ENCODE measurements around the gene CHRNA4.

CHRNA4 gene

DNA sequence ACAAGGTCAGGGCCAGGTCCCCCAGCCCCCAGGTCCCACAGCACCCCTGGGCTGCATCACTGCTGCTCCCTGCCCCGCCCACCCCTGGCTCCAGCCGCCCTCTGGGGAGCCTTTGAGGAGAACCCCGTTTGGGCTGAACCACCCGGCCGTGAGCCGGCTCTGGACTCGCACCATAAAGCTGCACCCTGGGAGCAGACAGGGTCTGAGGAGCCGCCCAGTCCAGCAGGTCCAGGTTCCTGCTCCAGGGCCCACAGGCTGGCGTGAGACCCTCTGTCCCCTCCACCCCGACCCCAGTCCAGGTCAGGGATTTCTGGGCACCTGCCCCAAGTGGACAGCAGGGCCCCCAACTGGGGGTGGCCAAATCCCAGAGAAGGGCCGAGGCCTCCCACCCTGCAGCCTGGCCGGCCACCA, 8.3 kb downstream of the CHRNA4 start:
- Histone ChIP-seq H3K36me3 (ENCODE audit: insufficient read depth) (no peaks in the 10 kb centered on the region), H4K20me1 (ENCODE audit: insufficient read depth) (no peaks in the 10 kb centered on the region), H3K27ac (no peak overlapping the region), H3K9ac (no peak overlapping the region), H3K4me1 (ENCODE audit: low read depth, poor library complexity, severe bottlenecking) (no peaks in the 10 kb centered on the region), H2AFZ (ENCODE audit: low read depth) (no peak overlapping the region), H3K4me3 (IDR thresholded peaks at IDR 0.05; ENCODE audit: insufficient read depth, low read depth, low read length) (no peak overlapping the region), H3K27me3 (ENCODE audit: insufficient read depth, low read depth) (peaks cover 39% of the 10 kb centered on the region), H3K4me2 (no peak overlapping the region), H3K79me2 (ENCODE audit: insufficient read depth, low read depth) (no peaks in the 10 kb centered on the region)
- TF ChIP-seq, protein P1, sequence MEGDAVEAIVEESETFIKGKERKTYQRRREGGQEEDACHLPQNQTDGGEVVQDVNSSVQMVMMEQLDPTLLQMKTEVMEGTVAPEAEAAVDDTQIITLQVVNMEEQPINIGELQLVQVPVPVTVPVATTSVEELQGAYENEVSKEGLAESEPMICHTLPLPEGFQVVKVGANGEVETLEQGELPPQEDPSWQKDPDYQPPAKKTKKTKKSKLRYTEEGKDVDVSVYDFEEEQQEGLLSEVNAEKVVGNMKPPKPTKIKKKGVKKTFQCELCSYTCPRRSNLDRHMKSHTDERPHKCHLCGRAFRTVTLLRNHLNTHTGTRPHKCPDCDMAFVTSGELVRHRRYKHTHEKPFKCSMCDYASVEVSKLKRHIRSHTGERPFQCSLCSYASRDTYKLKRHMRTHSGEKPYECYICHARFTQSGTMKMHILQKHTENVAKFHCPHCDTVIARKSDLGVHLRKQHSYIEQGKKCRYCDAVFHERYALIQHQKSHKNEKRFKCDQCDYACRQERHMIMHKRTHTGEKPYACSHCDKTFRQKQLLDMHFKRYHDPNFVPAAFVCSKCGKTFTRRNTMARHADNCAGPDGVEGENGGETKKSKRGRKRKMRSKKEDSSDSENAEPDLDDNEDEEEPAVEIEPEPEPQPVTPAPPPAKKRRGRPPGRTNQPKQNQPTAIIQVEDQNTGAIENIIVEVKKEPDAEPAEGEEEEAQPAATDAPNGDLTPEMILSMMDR (conservative IDR thresholded peaks at IDR 0.05; ENCODE audit: low read depth, low read length) = no peak

- TF ChIP-seq, protein P1 (conservative IDR thresholded peaks at IDR 0.05; ENCODE audit: low read depth, low read length) = no peak
- H2AFZ ChIP-seq (ENCODE audit: low read depth) = no peak overlapping the region
- no peaks in the 10 kb centered on the region for H4K20me1 ChIP-seq (ENCODE audit: insufficient read depth)
- H3K79me2 ChIP-seq (ENCODE audit: insufficient read depth, low read depth) = no peaks in the 10 kb centered on the region
- no peak overlapping the region for H3K9ac ChIP-seq
- peaks cover 42% of the 10 kb centered on the region for H3K27me3 ChIP-seq (ENCODE audit: insufficient read depth, low read depth)
- no peaks in the 10 kb centered on the region for H3K36me3 ChIP-seq (ENCODE audit: insufficient read depth)
- no peak overlapping the region for H3K4me3 ChIP-seq (IDR thresholded peaks at IDR 0.05; ENCODE audit: insufficient read depth, low read depth, low read length)
- H3K4me1 ChIP-seq (ENCODE audit: low read depth, poor library complexity, severe bottlenecking) = no peaks in the 10 kb centered on the region
- H3K27ac ChIP-seq = no peak overlapping the region
- H3K4me2 ChIP-seq = no peak overlapping the region
These were observed 9.1 kb downstream of the CHRNA4 start for GRCh38 chr20:63351811-63352591.

DNA sequence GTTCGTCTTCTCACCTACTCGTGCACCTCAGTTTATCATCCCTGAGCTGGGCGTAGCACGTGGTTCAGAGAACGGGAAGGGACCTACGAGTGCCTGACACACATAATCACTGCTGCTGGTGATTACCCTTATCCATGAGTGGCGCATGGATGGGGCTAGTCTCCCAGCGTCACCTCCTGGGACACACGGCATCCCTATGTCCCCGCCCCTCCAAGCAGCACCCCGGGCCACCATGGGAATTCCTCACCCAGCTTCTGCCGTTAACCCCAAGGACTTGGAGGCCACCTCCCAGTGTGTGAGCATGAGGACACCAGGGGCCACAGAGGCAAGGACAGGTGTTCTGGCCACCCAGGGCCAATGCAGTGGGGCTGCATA, 9.8 kb downstream of the CHRNA4 start:
- Histone ChIP-seq H3K4me2 (no peak overlapping the region), H3K4me1 (ENCODE audit: low read depth, poor library complexity, severe bottlenecking) (no peaks in the 10 kb centered on the region), H3K27me3 (ENCODE audit: insufficient read depth, low read depth) (peaks cover 48% of the 10 kb centered on the region), H4K20me1 (ENCODE audit: insufficient read depth) (no peaks in the 10 kb centered on the region), H3K79me2 (ENCODE audit: insufficient read depth, low read depth) (no peaks in the 10 kb centered on the region), H3K4me3 (IDR thresholded peaks at IDR 0.05; ENCODE audit: insufficient read depth, low read depth, low read length) (no peak overlapping the region), H2AFZ (ENCODE audit: low read depth) (no peak overlapping the region), H3K36me3 (ENCODE audit: insufficient read depth) (no peaks in the 10 kb centered on the region), H3K9ac (no peak overlapping the region), H3K27ac (no peak overlapping the region)
- TF ChIP-seq, protein P1 (conservative IDR thresholded peaks at IDR 0.05; ENCODE audit: low read depth, low read length) = no peak

DNA sequence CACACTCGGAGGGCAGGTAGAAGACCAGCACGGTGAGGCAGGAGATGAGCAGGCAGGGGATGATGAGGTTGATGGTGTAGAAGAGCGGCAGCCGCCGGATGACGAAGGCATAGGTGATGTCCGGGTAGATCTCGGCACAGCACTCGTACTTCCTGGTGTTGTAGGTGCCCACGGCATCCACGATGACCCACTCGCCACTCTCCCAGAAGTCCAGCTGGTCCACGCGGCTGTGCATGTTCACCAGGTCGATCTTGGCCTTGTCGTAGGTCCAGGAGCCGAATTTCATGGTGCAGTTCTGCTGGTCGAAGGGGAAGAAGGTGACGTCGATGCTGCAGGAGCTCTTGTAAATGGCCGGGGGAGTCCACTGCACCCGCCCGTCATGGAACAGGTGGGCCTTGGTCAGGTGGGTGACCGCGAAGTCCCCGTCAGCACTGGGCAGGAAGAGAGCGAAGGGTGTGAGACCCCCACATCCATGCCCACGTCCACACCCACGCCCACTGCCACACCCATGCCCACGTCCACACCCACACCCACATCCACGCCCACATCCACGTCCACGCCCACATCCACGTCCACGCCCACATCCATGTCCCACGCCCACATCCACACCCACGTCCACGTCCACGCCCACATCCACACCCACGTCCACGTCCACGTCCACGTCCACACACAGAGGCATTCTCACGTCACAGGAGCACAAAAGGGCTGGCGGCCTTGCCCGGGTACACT, 10.4 kb downstream of the CHRNA4 start:
- Histone ChIP-seq H4K20me1 (ENCODE audit: insufficient read depth) (no peaks in the 10 kb centered on the region), H3K4me3 (IDR thresholded peaks at IDR 0.05; ENCODE audit: insufficient read depth, low read depth, low read length) (no peak overlapping the region), H3K4me2 (no peak overlapping the region), H2AFZ (ENCODE audit: low read depth) (no peak overlapping the region), H3K36me3 (ENCODE audit: insufficient read depth) (no peaks in the 10 kb centered on the region), H3K79me2 (ENCODE audit: insufficient read depth, low read depth) (no peaks in the 10 kb centered on the region), H3K27me3 (ENCODE audit: insufficient read depth, low read depth) (peaks cover 54% of the 10 kb centered on the region), H3K27ac (no peak overlapping the region), H3K9ac (no peak overlapping the region), H3K4me1 (ENCODE audit: low read depth, poor library complexity, severe bottlenecking) (no peaks in the 10 kb centered on the region)
- TF ChIP-seq, protein P1 (conservative IDR thresholded peaks at IDR 0.05; ENCODE audit: low read depth, low read length) = no peak
